K562 (cell line): ENCODE results near the gene FKBP3. TPM values are rescaled to one million over a fixed set of nuclear protein-coding genes. Genes with fewer than 3 reads are reported as not detected.

ENCODE experiments used
- BDP1 ChIP-seq: IDR thresholded peaks from 3 replicates; pipeline ENCODE4 v1.6.1; 2011; ENCODE audit not compliant: insufficient read length, insufficient read depth
- CHAMP1 ChIP-seq: fragments of 450-650 bp; IDR thresholded peaks from 2 replicates; pipeline ENCODE4 v1.6.1; 2016; ENCODE audit warnings: mild to moderate bottlenecking
- CREM ChIP-seq: IDR thresholded peaks from 2 replicates; pipeline ENCODE4 v1.6.1; 2014; ENCODE audit warnings: antibody characterized with exemption, low read depth
- HIVEP1 ChIP-seq: fragments of 250-450 bp; sonication (Bioruptor Pico); IDR thresholded peaks from 2 replicates; pipeline ENCODE4 v1.4.0; 2020; ENCODE audit warnings: mild to moderate bottlenecking
- MNT ChIP-seq, 2 experiments: fragments of 450-650 bp; conservative IDR thresholded peaks; 2 replicates each; pipeline ENCODE4 v1.6.1; 2017; ENCODE audit warnings: mild to moderate bottlenecking in 2 of 2, moderate library complexity in 2 of 2
- MXI1 ChIP-seq: IDR thresholded peaks from 2 replicates; pipeline ENCODE4 v1.6.1; 2011; ENCODE audit warnings: low read depth, mild to moderate bottlenecking, improper control_type of control experiment, low read length
- NFRKB ChIP-seq: fragments of 450-650 bp; IDR thresholded peaks from 2 replicates; pipeline ENCODE4 v1.6.1; 2016; ENCODE audit warnings: low read depth
- NR2C1 ChIP-seq, 2 experiments: fragments of 450-650 bp; IDR thresholded peaks; 2 replicates each; pipeline ENCODE4 v1.6.1; 2017; ENCODE audit warnings: mild to moderate bottlenecking in 2 of 2, antibody characterized with exemption in 1 of 2, inconsistent platforms in 1 of 2, missing compliant biosample characterization in 1 of 2, missing genetic modification characterization in 1 of 2
- NRF1 ChIP-seq, 2 experiments: fragments of 450-650 bp; IDR thresholded peaks in 1 of 2; conservative IDR thresholded peaks in 1 of 2; 2 replicates each; pipeline ENCODE4 v1.6.1; 2014; ENCODE audit warnings: mild to moderate bottlenecking in 2 of 2
- PKNOX1 ChIP-seq: fragments of 450-650 bp; IDR thresholded peaks from 2 replicates; pipeline ENCODE4 v1.6.1; 2016
- SP1 ChIP-seq: sonication (generic); formaldehyde crosslinking; IDR thresholded peaks from 2 replicates; pipeline ENCODE4 v1.8.1; 2022; ENCODE audit warnings: mild to moderate bottlenecking, missing genetic modification reagents
- SP2 ChIP-seq: IDR thresholded peaks from 2 replicates; pipeline ENCODE4 v1.6.1; 2011; ENCODE audit warnings: mild to moderate bottlenecking, low read depth, low read length, moderate library complexity; ENCODE audit not compliant: poor library complexity, severe bottlenecking; ENCODE audit errors: extremely low read depth
- TAF9B ChIP-seq: fragments of 450-650 bp; IDR thresholded peaks from 2 replicates; pipeline ENCODE4 v1.6.1; 2018; ENCODE audit warnings: mild to moderate bottlenecking; ENCODE audit not compliant: partially characterized antibody
- TBL1XR1 ChIP-seq, 2 experiments: IDR thresholded peaks; 2 replicates each; pipeline ENCODE4 v1.6.1; 2012; ENCODE audit warnings: improper control_type of control experiment in 2 of 2, low read length in 2 of 2, mild to moderate bottlenecking in 1 of 2
- ZBTB17 ChIP-seq: fragments of 450-650 bp; formaldehyde crosslinking; IDR thresholded peaks from 2 replicates; pipeline ENCODE4 v1.4.0; 2020; ENCODE audit warnings: mild to moderate bottlenecking
- ZNF639 ChIP-seq, 2 experiments: fragments of 200-800 bp in 1 of 2; sonication (Bioruptor generic) in 1 of 2; sonication (generic) in 1 of 2; formaldehyde crosslinking in 1 of 2; IDR thresholded peaks in 1 of 2; conservative IDR thresholded peaks in 1 of 2; 2 replicates each; pipeline versions ENCODE4 v1.5.0 to v1.6.1; 2016 to 2020; ENCODE audit warnings: missing compliant biosample characterization in 1 of 2, missing genetic modification characterization in 1 of 2, missing genetic modification reagents in 1 of 2
- polyA plus RNA-seq, 8 experiments: library from polyadenylated mRNA; depleted of rRNA in 4 of 8; stranded (reverse) in 5 of 8; unstranded in 3 of 8; fragments of >200 nt; fragmentation: Nextera tagmentation in 2 of 8; fragmentation: Illumina TruSeq in 1 of 8; extraction: Ambion mirVana in 2 of 8; extraction: Trizol in 1 of 8; gene quantifications; 2 replicates each; pipeline versions ENCODE4 v1.2.1 to v1.2.3, GENCODE V29; 2011 to 2014; ENCODE audit warnings: inconsistent platforms in 1 of 8, missing spikeins in 1 of 8
- total RNA-seq, 7 experiments: library from RNA; depleted of rRNA in 6 of 7; stranded (reverse); fragments of >200 nt in 6 of 7; fragmentation: Illumina TruSeq in 2 of 7; extraction: Trizol in 2 of 7; gene quantifications; 2 replicates each; pipeline versions ENCODE4 v1.2.1 to v1.2.3, GENCODE V29; 2011 to 2021; ENCODE audit warnings: low replicate concordance in 1 of 7
- TF ChIP-seq, protein P1 (sequence below): IDR thresholded peaks from 2 replicates; pipeline ENCODE4 v1.6.1; 2012; ENCODE audit warnings: low read depth, low read length, improper control_type of control experiment, borderline replicate concordance

Gene FKBP3
- total and polyA plus RNA-seq, 9 of the 15 experiments (the other 6 are each of a cell fraction or from before 2014, with no cell fraction given): 43.6 to 107 (median 65.2) TPM

DNA sequence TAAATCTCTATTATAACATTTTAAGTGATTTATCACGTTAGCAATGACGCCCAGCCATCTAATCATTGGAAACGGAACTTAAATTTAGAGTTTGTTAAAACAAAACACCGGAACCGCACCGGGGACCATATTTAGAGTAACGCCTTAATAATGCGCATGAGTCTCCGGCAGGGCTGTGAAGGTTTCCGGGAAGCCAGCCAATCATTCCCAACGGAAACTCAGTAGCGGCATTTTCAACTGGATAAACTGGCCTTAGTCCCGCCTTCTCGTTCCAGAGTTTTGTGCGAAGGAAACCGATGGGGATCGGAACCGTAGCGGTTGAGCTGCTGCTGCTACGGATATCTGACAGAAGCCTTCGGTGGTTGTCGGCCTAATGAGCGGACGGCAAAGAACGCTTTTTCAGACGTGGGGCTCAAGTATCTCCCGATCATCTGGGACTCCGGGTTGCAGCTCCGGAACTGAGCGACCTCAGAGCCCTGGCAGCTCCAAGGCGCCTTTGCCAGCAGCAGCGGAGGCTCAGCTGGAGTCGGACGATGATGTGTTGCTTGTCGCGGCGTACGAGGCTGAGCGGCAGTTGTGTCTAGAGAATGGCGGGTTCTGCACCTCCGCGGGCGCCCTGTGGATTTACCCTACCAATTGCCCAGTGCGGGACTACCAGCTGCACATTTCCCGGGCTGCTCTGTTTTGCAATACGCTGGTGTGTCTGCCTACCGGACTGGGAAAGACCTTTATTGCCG lies 1.5 kb upstream of the FKBP3 start, which contains the start of gene FANCM (continued):
- 0 out of 2 replicates have a peak, but pooled peaks have one; percentile 67 for TF ChIP-seq CHAMP1
- no peak for TF ChIP-seq HIVEP1 (CRISPR knock-in tag)
- 0 out of 2 replicates have a peak, but pooled peaks have one; percentile 20 for TF ChIP-seq MXI1
- peak; percentile 48 for TF ChIP-seq SP2
- peak; percentile 52 to 73 for TF ChIP-seq MNT (conservative IDR thresholded peaks at IDR 0.05)
- peak; percentile 50 for TF ChIP-seq TAF9B
- TF ChIP-seq SP1: no peak
- TF ChIP-seq ZNF639 (CRISPR knock-in tag; conservative IDR thresholded peaks at IDR 0.05 in 1 of 2, IDR thresholded peaks at IDR 0.05 in 1 of 2): peak in 1 of 2 experiments; percentile 40; a peak in 1 of 4 replicates
- no peak for TF ChIP-seq BDP1
- peak; percentile 75 to 79 for TF ChIP-seq NRF1 (conservative IDR thresholded peaks at IDR 0.05 in 1 of 2, IDR thresholded peaks at IDR 0.05 in 1 of 2)
- peak; percentile 46; the same call in 1 of the 2 replicates for TF ChIP-seq CREM
- peak; percentile 79; the same call in 1 of the 2 replicates for TF ChIP-seq NFRKB
- peak; percentile 16; the same call in 1 of the 2 replicates for TF ChIP-seq NR2C1 (IDR thresholded peaks at IDR 0.05)
- TF ChIP-seq NR2C1 (tag; IDR thresholded peaks at IDR 0.05): no peak
- TF ChIP-seq ZBTB17 (CRISPR knock-in tag): no peak
- TF ChIP-seq TBL1XR1 (IDR thresholded peaks at IDR 0.05; ENCODE audit: low read length in 2 of 2): peak; percentile 16 to 19; a peak in 2 of 4 replicates
- peak; percentile 79 for TF ChIP-seq PKNOX1
- TF ChIP-seq, protein P1, sequence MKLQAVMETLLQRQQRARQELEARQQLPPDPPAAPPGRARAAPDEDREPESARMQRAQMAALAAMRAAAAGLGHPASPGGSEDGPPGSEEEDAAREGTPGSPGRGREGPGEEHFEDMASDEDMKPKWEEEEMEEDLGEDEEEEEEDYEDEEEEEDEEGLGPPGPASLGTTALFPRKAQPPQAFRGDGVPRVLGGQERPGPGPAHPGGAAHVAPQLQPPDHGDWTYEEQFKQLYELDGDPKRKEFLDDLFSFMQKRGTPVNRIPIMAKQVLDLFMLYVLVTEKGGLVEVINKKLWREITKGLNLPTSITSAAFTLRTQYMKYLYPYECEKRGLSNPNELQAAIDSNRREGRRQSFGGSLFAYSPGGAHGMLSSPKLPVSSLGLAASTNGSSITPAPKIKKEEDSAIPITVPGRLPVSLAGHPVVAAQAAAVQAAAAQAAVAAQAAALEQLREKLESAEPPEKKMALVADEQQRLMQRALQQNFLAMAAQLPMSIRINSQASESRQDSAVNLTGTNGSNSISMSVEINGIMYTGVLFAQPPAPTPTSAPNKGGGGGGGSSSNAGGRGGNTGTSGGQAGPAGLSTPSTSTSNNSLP: peak; percentile 85; the same call in 1 of the 2 replicates
